Fibroblast of lung (primary cell): Measurements from ENCODE around the gene EPHA8. TPM values are rescaled to one million over a fixed set of nuclear protein-coding genes. Genes with fewer than 3 reads are reported as not detected.
A peak's percentile ranks its signal among the peaks of the same experiment; 100 is the strongest.

Experiments used
- DNase-seq, 2 donors: peaks; one replicate each; pipeline versions ENCODE4 v3.0.0 to v3.0.0-alpha.2; 2010; ENCODE audit warnings: low read depth in 2 of 2
- H2AFZ ChIP-seq: 2 replicates; pipeline ENCODE4 v1.5.1; 2012; ENCODE audit warnings: low read length, control low read depth, inconsistent platforms
- H3K27ac ChIP-seq: 2 replicates; pipeline ENCODE4 v1.5.1; 2011; ENCODE audit warnings: low read length, control low read depth; ENCODE audit not compliant: insufficient read depth
- H3K27me3 ChIP-seq: 2 replicates; pipeline ENCODE4 v1.5.1; 2011; ENCODE audit warnings: mild to moderate bottlenecking, low read length; ENCODE audit not compliant: control insufficient read depth, insufficient read depth
- H3K36me3 ChIP-seq: 2 replicates; pipeline ENCODE4 v1.5.1; 2011; ENCODE audit warnings: low read length; ENCODE audit not compliant: control insufficient read depth, insufficient read depth
- H3K4me1 ChIP-seq: 2 replicates; pipeline ENCODE4 v1.5.1; 2011; ENCODE audit warnings: low read length; ENCODE audit not compliant: control insufficient read depth, insufficient read depth; ENCODE audit errors: extremely low read depth
- H3K4me2 ChIP-seq: 2 replicates; pipeline ENCODE4 v1.5.1; 2011; ENCODE audit warnings: low read length, control low read depth; ENCODE audit not compliant: insufficient read depth; ENCODE audit errors: extremely low read depth
- H3K4me3 ChIP-seq, 4 experiments: fragments of 200-600 bp in 1 of 4; sonication (generic) in 1 of 4; replicated peaks in 1 of 4; 2 replicates each; pipeline ENCODE4 v1.5.1; 2011 to 2016; ENCODE audit warnings: low read length in 4 of 4, low read depth in 3 of 4, mild to moderate bottlenecking in 3 of 4, control low read depth in 2 of 4, inconsistent platforms in 1 of 4, mixed read lengths in 1 of 4; ENCODE audit not compliant: insufficient read depth in 1 of 4; ENCODE audit errors: control extremely low read depth in 1 of 4
- H3K79me2 ChIP-seq: 2 replicates; pipeline ENCODE4 v1.5.1; 2012; ENCODE audit warnings: mild to moderate bottlenecking, low read length, inconsistent platforms; ENCODE audit not compliant: control insufficient read depth, insufficient read depth
- H3K9ac ChIP-seq: 2 replicates; pipeline ENCODE4 v1.5.1; 2011; ENCODE audit warnings: mild to moderate bottlenecking, low read length, control low read depth; ENCODE audit not compliant: insufficient read depth
- H3K9me3 ChIP-seq: 2 replicates; pipeline ENCODE4 v1.5.1; 2012; ENCODE audit warnings: low read depth, low read length; ENCODE audit not compliant: control insufficient read depth, insufficient read depth
- H4K20me1 ChIP-seq: 2 replicates; pipeline ENCODE4 v1.5.1; 2011; ENCODE audit warnings: low read length; ENCODE audit not compliant: control insufficient read depth, insufficient read depth; ENCODE audit errors: extremely low read depth
- EZH2 ChIP-seq: IDR thresholded peaks from 2 replicates; pipeline ENCODE4 v1.5.1; 2012; ENCODE audit warnings: low read length, control low read depth, mild to moderate bottlenecking; ENCODE audit errors: missing control alignments
- polyA plus RNA-seq, 2 donors: library from polyadenylated mRNA; depleted of rRNA in 1 of 2; stranded (reverse) in 1 of 2; unstranded in 1 of 2; fragments of >200 nt; gene quantifications; 2 replicates each; pipeline ENCODE4 v1.2.1, GENCODE V29; 2011 to 2012; ENCODE audit warnings: missing spikeins in 1 of 2
- total RNA-seq: library from RNA; depleted of rRNA; stranded (reverse); fragments of >200 nt; gene quantifications from 2 replicates; pipeline ENCODE4 v1.2.1, GENCODE V29; 2014
- TF ChIP-seq, protein P1 (sequence below), 2 donors: IDR thresholded peaks in 1 of 2; conservative IDR thresholded peaks in 1 of 2; 1 replicate in 1 of 2; 2 replicates in 1 of 2; pipeline ENCODE4 v1.5.1; 2011 to 2012; ENCODE audit warnings: low read length in 2 of 2, control low read depth in 1 of 2, inconsistent platforms in 1 of 2, low read depth in 1 of 2, mild to moderate bottlenecking in 1 of 2

EPHA8 gene
- total and polyA plus RNA-seq, 2 donors (not counting 1 experiment from before 2014, with no cell fraction given): not detected

GRCh38 chr1:22611530-22611947 is 48.2 kb downstream of the EPHA8 start:
- Histone ChIP-seq H3K4me2 (no peak overlapping the region), H3K9ac (no peak overlapping the region)
- peak; percentile 55 to 59 for DNase-seq

GRCh38 chr1:22612671-22613571 is 49.6 kb downstream of the EPHA8 start:
- Histone ChIP-seq H3K9me3 (no peaks in the 10 kb centered on the region), H4K20me1 (no peaks in the 10 kb centered on the region), H3K9ac (no peak overlapping the region), H3K27me3 (peaks cover 16% of the 10 kb centered on the region), H3K4me2 (no peak overlapping the region), H3K4me3 (no peak overlapping the region), H3K4me1 (no peaks in the 10 kb centered on the region), H3K79me2 (no peaks in the 10 kb centered on the region), H2AFZ (no peak overlapping the region), H3K27ac (no peak overlapping the region), H3K36me3 (no peaks in the 10 kb centered on the region)
- DNase-seq: no peak
- TF ChIP-seq EZH2: no peak
- TF ChIP-seq, protein P1, sequence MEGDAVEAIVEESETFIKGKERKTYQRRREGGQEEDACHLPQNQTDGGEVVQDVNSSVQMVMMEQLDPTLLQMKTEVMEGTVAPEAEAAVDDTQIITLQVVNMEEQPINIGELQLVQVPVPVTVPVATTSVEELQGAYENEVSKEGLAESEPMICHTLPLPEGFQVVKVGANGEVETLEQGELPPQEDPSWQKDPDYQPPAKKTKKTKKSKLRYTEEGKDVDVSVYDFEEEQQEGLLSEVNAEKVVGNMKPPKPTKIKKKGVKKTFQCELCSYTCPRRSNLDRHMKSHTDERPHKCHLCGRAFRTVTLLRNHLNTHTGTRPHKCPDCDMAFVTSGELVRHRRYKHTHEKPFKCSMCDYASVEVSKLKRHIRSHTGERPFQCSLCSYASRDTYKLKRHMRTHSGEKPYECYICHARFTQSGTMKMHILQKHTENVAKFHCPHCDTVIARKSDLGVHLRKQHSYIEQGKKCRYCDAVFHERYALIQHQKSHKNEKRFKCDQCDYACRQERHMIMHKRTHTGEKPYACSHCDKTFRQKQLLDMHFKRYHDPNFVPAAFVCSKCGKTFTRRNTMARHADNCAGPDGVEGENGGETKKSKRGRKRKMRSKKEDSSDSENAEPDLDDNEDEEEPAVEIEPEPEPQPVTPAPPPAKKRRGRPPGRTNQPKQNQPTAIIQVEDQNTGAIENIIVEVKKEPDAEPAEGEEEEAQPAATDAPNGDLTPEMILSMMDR (conservative IDR thresholded peaks at IDR 0.05 in 1 of 2, IDR thresholded peaks at IDR 0.05 in 1 of 2; ENCODE audit: low read depth in 1 of 2, low read length in 2 of 2): no peak

More at GRCh38 chr1:22611530-22611947, 48.2 kb downstream of the EPHA8 start:
- Histone ChIP-seq H4K20me1 (no peaks in the 10 kb centered on the region), H3K4me1 (no peaks in the 10 kb centered on the region), H3K9me3 (no peaks in the 10 kb centered on the region), H3K27ac (no peak overlapping the region), H3K79me2 (no peaks in the 10 kb centered on the region), H3K36me3 (no peaks in the 10 kb centered on the region), H3K27me3 (peaks cover 4% of the 10 kb centered on the region), H2AFZ (no peak overlapping the region), H3K4me3 (no peak overlapping the region)
- TF ChIP-seq EZH2: no peak
- TF ChIP-seq, protein P1 (conservative IDR thresholded peaks at IDR 0.05 in 1 of 2, IDR thresholded peaks at IDR 0.05 in 1 of 2; ENCODE audit: low read depth in 1 of 2, low read length in 2 of 2): no peak

DNA sequence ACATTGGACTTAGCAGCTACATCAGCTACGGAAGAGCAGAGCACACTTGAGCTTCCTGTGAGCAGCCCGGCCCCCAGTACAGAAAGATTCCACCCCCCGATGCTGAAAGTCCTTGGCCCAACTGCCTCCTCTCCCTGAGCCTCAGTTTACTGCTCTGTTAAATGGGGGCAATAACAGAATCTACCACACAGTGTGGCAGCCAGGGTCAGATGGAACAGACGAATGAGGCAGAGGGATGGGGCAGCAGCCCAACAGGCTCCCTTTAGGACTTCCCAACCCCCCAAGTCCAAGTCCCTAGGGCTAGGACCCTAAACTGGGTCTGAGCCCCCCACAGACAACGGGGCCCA is 50.3 kb downstream of the EPHA8 start:
- no peak for DNase-seq
- no peak for TF ChIP-seq EZH2
- TF ChIP-seq, protein P1 (conservative IDR thresholded peaks at IDR 0.05 in 1 of 2, IDR thresholded peaks at IDR 0.05 in 1 of 2; ENCODE audit: low read depth in 1 of 2, low read length in 2 of 2): no peak
- no peaks in the 10 kb centered on the region for H4K20me1 ChIP-seq

More for the DNA sequence above, 50.3 kb downstream of the EPHA8 start:
- Histone ChIP-seq H3K4me1 (no peaks in the 10 kb centered on the region), H3K79me2 (no peaks in the 10 kb centered on the region), H3K9me3 (no peaks in the 10 kb centered on the region), H3K9ac (no peak overlapping the region), H3K27ac (no peak overlapping the region), H2AFZ (no peak overlapping the region), H3K27me3 (peaks cover 22% of the 10 kb centered on the region), H3K4me3 (no peak overlapping the region), H3K4me2 (no peak overlapping the region), H3K36me3 (no peaks in the 10 kb centered on the region)
